ENCODE results near the gene STEAP4. TPM values are rescaled to one million over a fixed set of nuclear protein-coding genes. Genes with fewer than 3 reads are reported as not detected.

Gene STEAP4
- total RNA-seq, 1 experiment from 2014 or later, result not detected

GRCh38 chr7:88337572-88337971, 30.9 kb upstream of the STEAP4 start:
- H2BK12ac ChIP-seq (ENCODE audit: insufficient read length, low read depth, low read length), result no peak overlapping the region
- no peak overlapping the region for H3K27ac Mint-ChIP-seq
- no peak overlapping the region for H2BK20ac ChIP-seq (ENCODE audit: low read depth, low read length, poor library complexity, severe bottlenecking)
- H3K36me3 Mint-ChIP-seq (ENCODE audit: insufficient read depth in 1 of 3, low read depth in 3 of 3), result no peaks in the 10 kb centered on the region
- H3K9me3 ChIP-seq (ENCODE audit: control insufficient read depth, low read depth, low read length), result no peaks in the 10 kb centered on the region
- H4K20me1 ChIP-seq (ENCODE audit: control insufficient read depth, insufficient read depth, insufficient read length), result no peaks in the 10 kb centered on the region
- no peak overlapping the region for H2BK5ac ChIP-seq (ENCODE audit: insufficient read length, low read length)
- no peak overlapping the region for H3K9ac ChIP-seq (ENCODE audit: extremely low read depth, insufficient read length, low read length)
- H3K9me3 Mint-ChIP-seq, result no peaks in the 10 kb centered on the region; a peak in 1 of 5 replicates
- no peaks in the 10 kb centered on the region for H3K27me3 ChIP-seq (ENCODE audit: insufficient read depth, low read length)
- no peak overlapping the region for H3K18ac ChIP-seq (ENCODE audit: insufficient read length, low read depth, low read length)
- H3K4me2 ChIP-seq (ENCODE audit: insufficient read depth, insufficient read length, low read length), result no peak overlapping the region
- no peak overlapping the region for H3K23ac ChIP-seq (ENCODE audit: insufficient read length, low read depth, low read length)
- H3K79me2 ChIP-seq (ENCODE audit: insufficient read depth, low read length), result no peaks in the 10 kb centered on the region
- H3K79me1 ChIP-seq (ENCODE audit: insufficient read depth, low read depth, low read length, poor library complexity, severe bottlenecking), result no peaks in the 10 kb centered on the region
- no peak overlapping the region for H4K8ac ChIP-seq (replicated peaks; ENCODE audit: insufficient read length, low read depth, low read length)
- H4K5ac ChIP-seq (ENCODE audit: insufficient read length, low read depth, low read length), result no peak overlapping the region
- no peak for TF ChIP-seq CTCF (conservative IDR thresholded peaks at IDR 0.05)
- no peak overlapping the region for H2AFZ ChIP-seq (ENCODE audit: low read length)
- no peak overlapping the region for H3K27ac ChIP-seq (ENCODE audit: insufficient read length, low read depth, low read length)
- H3K4me1 Mint-ChIP-seq, result no peaks in the 10 kb centered on the region
- no peak overlapping the region for H3T11ph ChIP-seq (ENCODE audit: low read length)
- H3K23me2 ChIP-seq (ENCODE audit: insufficient read length, low read depth, low read length, poor library complexity, severe bottlenecking), result no peaks in the 10 kb centered on the region
- H3K27me3 Mint-ChIP-seq (ENCODE audit: low read depth), result no peaks in the 10 kb centered on the region; the same call in 1 of the 2 replicates
- H3K14ac ChIP-seq (ENCODE audit: insufficient read depth, low read length), result no peak overlapping the region
- H2BK15ac ChIP-seq (ENCODE audit: low read depth, low read length), result no peak overlapping the region
- no peaks in the 10 kb centered on the region for H3K4me1 ChIP-seq (ENCODE audit: insufficient read depth, low read length)
- no peak overlapping the region for H3K56ac ChIP-seq (ENCODE audit: insufficient read length, low read depth, low read length)
- H4K91ac ChIP-seq (ENCODE audit: insufficient read length, low read depth, low read length), result no peak overlapping the region
- H2BK120ac ChIP-seq (ENCODE audit: low read depth, low read length, poor library complexity, severe bottlenecking), result no peak overlapping the region
- DNase-seq, result no peak
- H3K4me3 Mint-ChIP-seq, result no peak overlapping the region
- H3K4ac ChIP-seq (ENCODE audit: low read depth, low read length), result no peak overlapping the region
- H2AK5ac ChIP-seq (ENCODE audit: insufficient read length, low read length), result no peak overlapping the region
